ENCODE measurements around the gene TAGLN.

- no peak for TF ChIP-seq POLR2A (IDR thresholded peaks at IDR 0.05)
- no peak for TF ChIP-seq POLR2AphosphoS5 (IDR thresholded peaks at IDR 0.05)
These were observed 23.4 kb upstream of the TAGLN start for GRCh38 chr11:117175781-117176180.

All from suprapubic skin (tissue), 4 donors.